Smooth muscle cell (in vitro differentiated cells): ENCODE data around the gene SURF1. TPM values are rescaled to one million over a fixed set of nuclear protein-coding genes. Genes with fewer than 3 reads are reported as not detected.

Experiments used
- DNase-seq: peaks from one replicate; lab custom pipeline; 2025; ENCODE audit not compliant: unreplicated experiment; lab: John Stamatoyannopoulos, UW
- H2AFZ ChIP-seq: fragments of 200-600 bp; sonication (generic); 2 replicates; pipeline ENCODE4 v1.6.0; 2016; ENCODE audit warnings: antibody characterized with exemption, low read depth, mild to moderate bottlenecking
- H3F3A ChIP-seq: fragments of 200-600 bp; sonication (generic); 2 replicates; pipeline ENCODE4 v1.6.0; 2017; ENCODE audit warnings: antibody characterized with exemption, low read depth
- H3K27ac ChIP-seq: fragments of 200-600 bp; sonication (generic); 2 replicates; pipeline ENCODE4 v1.5.1; 2016; ENCODE audit warnings: low read depth, mild to moderate bottlenecking
- H3K27me3 ChIP-seq: fragments of 200-600 bp; sonication (generic); 2 replicates; pipeline ENCODE4 v1.6.1; 2016; ENCODE audit warnings: low read depth, mild to moderate bottlenecking
- H3K36me3 ChIP-seq: fragments of 200-600 bp; sonication (generic); 2 replicates; pipeline ENCODE4 v1.5.1; 2016; ENCODE audit warnings: low read depth
- H3K4me1 ChIP-seq: fragments of 200-600 bp; sonication (generic); 2 replicates; pipeline ENCODE4 v1.5.1; 2016; ENCODE audit warnings: low read depth
- H3K4me2 ChIP-seq: fragments of 200-600 bp; sonication (generic); 2 replicates; pipeline ENCODE4 v1.6.0; 2016; ENCODE audit warnings: mild to moderate bottlenecking
- H3K4me3 ChIP-seq: fragments of 200-600 bp; sonication (generic); 2 replicates; pipeline ENCODE4 v1.5.1; 2016; ENCODE audit warnings: mild to moderate bottlenecking
- H3K79me2 ChIP-seq: fragments of 200-600 bp; sonication (generic); 2 replicates; pipeline ENCODE4 v1.6.0; 2016; ENCODE audit warnings: low read depth, mild to moderate bottlenecking
- H3K9ac ChIP-seq: fragments of 200-600 bp; sonication (generic); 2 replicates; pipeline ENCODE4 v1.6.0; 2016; ENCODE audit warnings: low read depth
- H3K9me3 ChIP-seq: fragments of 200-600 bp; sonication (generic); replicated peaks from 2 replicates; pipeline ENCODE4 v1.5.1; 2016; ENCODE audit warnings: low read depth
- H4K20me1 ChIP-seq: fragments of 200-600 bp; sonication (generic); 2 replicates; pipeline ENCODE4 v1.6.0; 2016; ENCODE audit warnings: low read depth
- CTCF ChIP-seq: fragments of 200-600 bp; sonication (generic); IDR thresholded peaks from 2 replicates; pipeline ENCODE4 v1.5.1; 2017; ENCODE audit warnings: borderline replicate concordance, mild to moderate bottlenecking, antibody characterized with exemption; ENCODE audit not compliant: insufficient read depth, poor library complexity, severe bottlenecking
- WGBS: methylation state at CpG from one replicate; pipeline ENCODE4 v1.1.7; 2016; ENCODE audit warnings: low lambda C conversion rate; 5-methylcytosine and 5-hydroxymethylcytosine counted together
- polyA plus RNA-seq: library from polyadenylated mRNA; unstranded; fragments of >200 nt; fragmentation: Nextera tagmentation; extraction: Ambion mirVana; gene quantifications from 2 replicates; pipeline ENCODE4 v1.2.1, GENCODE V29; 2016
- total RNA-seq: library from RNA; depleted of rRNA; stranded (reverse); fragments of >200 nt; gene quantifications from 2 replicates; pipeline ENCODE4 v1.2.3, GENCODE V29; 2014

SURF1 gene
- total and polyA plus RNA-seq, 2 experiments from 2014 or later = 33.5 to 60.7 TPM

DNA sequence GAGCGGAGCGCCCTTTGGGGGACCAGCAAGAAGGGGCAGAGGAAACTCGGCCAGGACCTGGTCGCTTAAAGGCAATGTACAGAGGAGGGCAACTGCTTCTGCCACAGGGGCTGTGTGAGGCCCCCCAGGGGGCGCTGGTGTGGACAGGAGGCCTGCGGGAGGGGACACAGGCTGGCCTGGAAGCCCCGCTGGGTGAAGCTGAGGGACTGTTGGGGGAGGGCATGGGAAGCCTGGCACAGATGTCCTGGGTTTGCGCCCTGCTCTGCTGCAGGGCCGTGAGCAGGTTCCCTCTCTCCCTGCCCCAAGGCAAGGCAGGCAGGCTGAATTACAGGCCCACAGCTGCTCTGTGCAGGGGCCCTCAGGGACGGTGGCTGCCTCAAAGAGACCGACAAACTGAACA lies 13.7 kb downstream of the SURF1 start:
- Histone ChIP-seq H4K20me1 (peaks cover 22% of the 10 kb centered on the region), H3K27ac (no peak overlapping the region), H3K4me2 (no peak overlapping the region), H3K79me2 (peaks cover 25% of the 10 kb centered on the region), H3K9ac (no peak overlapping the region), H2AFZ (no peak overlapping the region), H3K9me3 (no peaks in the 10 kb centered on the region), H3K27me3 (no peaks in the 10 kb centered on the region), H3F3A (no peaks in the 10 kb centered on the region), H3K36me3 (no peaks in the 10 kb centered on the region), H3K4me3 (no peak overlapping the region), H3K4me1 (peaks cover 6% of the 10 kb centered on the region)
- DNase-seq = no peak
- TF ChIP-seq CTCF = no peak
- WGBS = 92% methylated on average over 10 of the region's 11 CpGs

DNA sequence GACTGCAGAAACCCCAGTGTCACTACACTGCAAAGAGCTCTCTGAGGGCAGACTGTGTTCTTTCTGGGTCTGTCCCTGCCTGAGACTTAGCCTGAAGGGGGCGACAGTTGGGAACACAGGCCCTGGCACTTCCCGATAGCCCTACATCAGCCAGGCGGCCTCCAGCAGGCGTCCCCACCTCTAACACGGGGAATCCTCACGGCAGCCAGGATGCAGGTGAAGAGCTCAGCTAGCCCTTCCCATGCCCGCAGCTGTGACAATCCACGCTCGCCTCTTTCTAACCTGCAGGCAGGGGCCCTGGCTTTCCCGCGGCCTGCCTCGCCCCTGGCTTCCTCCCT lies 14.2 kb downstream of the SURF1 start:
- TF ChIP-seq CTCF = no peak
- Histone ChIP-seq H3K4me3 (no peak overlapping the region), H3K4me2 (no peak overlapping the region), H3K79me2 (peaks cover 20% of the 10 kb centered on the region), H3F3A (no peaks in the 10 kb centered on the region), H3K27me3 (no peaks in the 10 kb centered on the region), H3K27ac (no peak overlapping the region), H3K9ac (no peak overlapping the region), H3K4me1 (peaks cover 6% of the 10 kb centered on the region), H2AFZ (no peak overlapping the region), H3K36me3 (no peaks in the 10 kb centered on the region), H3K9me3 (no peaks in the 10 kb centered on the region), H4K20me1 (peaks cover 21% of the 10 kb centered on the region)
- no peak for DNase-seq
- WGBS = 83% methylated on average over 12 of the region's 12 CpGs

GRCh38 chr9:133341369-133342068 lies 14.8 kb downstream of the SURF1 start:
- peaks cover 16% of the 10 kb centered on the region for H3K79me2 ChIP-seq
- H3K4me2 ChIP-seq = no peak overlapping the region
- peaks cover 16% of the 10 kb centered on the region for H4K20me1 ChIP-seq
- H2AFZ ChIP-seq = no peak overlapping the region
- DNase-seq = no peak
- no peak for TF ChIP-seq CTCF
- peaks cover 1% of the 10 kb centered on the region for H3K4me1 ChIP-seq
- H3K36me3 ChIP-seq = no peaks in the 10 kb centered on the region
- no peaks in the 10 kb centered on the region for H3K9me3 ChIP-seq
- H3K27ac ChIP-seq = no peak overlapping the region
- H3K27me3 ChIP-seq = no peaks in the 10 kb centered on the region
- no peaks in the 10 kb centered on the region for H3F3A ChIP-seq
- no peak overlapping the region for H3K4me3 ChIP-seq
- 97% methylated on average over 15 of the region's 15 CpGs for whole genome bisulfite sequencing
- no peak overlapping the region for H3K9ac ChIP-seq

DNA sequence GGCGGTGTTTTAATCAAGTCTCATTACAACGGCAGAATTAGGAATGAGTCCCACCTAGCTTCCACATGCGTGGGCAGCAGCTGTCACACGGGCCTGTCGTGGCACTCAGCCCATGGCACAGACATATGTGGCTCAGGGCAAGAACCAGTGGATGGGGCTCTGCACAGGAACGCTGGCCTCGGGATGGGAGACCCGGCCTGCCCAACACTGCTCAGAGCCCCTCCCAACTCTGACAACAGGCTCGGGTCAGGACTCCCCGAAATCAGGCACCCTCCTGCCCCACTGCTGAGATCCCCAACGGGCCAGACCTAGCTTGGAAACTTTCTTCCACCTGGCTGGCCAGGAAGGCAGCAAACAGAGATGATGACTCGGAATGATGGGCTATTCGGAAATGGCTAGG lies 15.4 kb downstream of the SURF1 start:
- H3K4me2 ChIP-seq = no peak overlapping the region
- H3K4me3 ChIP-seq = no peak overlapping the region
- H3K9me3 ChIP-seq = no peaks in the 10 kb centered on the region
- no peak overlapping the region for H3K27ac ChIP-seq
- H3K27me3 ChIP-seq = no peaks in the 10 kb centered on the region
- no peaks in the 10 kb centered on the region for H3K4me1 ChIP-seq
- DNase-seq = no peak
- H3K36me3 ChIP-seq = no peaks in the 10 kb centered on the region
- WGBS = 94% methylated on average over 13 of the region's 13 CpGs
- no peaks in the 10 kb centered on the region for H3F3A ChIP-seq
- peaks cover 10% of the 10 kb centered on the region for H4K20me1 ChIP-seq
- no peak for TF ChIP-seq CTCF
- H3K79me2 ChIP-seq = peaks cover 10% of the 10 kb centered on the region
- H2AFZ ChIP-seq = no peak overlapping the region
- no peak overlapping the region for H3K9ac ChIP-seq
